Heart left ventricle (tissue), 13 donors: ENCODE data around the gene ITGA2.

Source experiments
- POLR2A ChIP-seq, 2 donors: fragments of 450-650 bp; IDR thresholded peaks; one replicate each; pipeline ENCODE4 v1.6.1; 2017; ENCODE audit warnings: antibody characterized with exemption in 2 of 2, mild to moderate bottlenecking in 2 of 2, moderate library complexity in 2 of 2
- TF ChIP-seq, protein P1 (sequence below), 12 donors: fragments of 200-600 bp; sonication (generic) in 4 of 12; IDR thresholded peaks; one replicate each; pipeline versions ENCODE4 v1.5.0 to v1.8.0; 2018 to 2022; ENCODE audit warnings: antibody characterized with exemption in 12 of 12, mild to moderate bottlenecking in 5 of 12
- donor health status: ischemic (EF 13 %, LVEDD 7.1; RV severe dilation, severe dysfunction).
- donor health status: DM: no; HTN: yes; CAD: no.
- donor health status: DM: no; HTN: no; CAD: no.
- donor health status: ischemic (EF 25% LVEDD 6.9; RV normal size, moderate dysfunction).
- donor health status: ischemic (EF 25% LVEDD 5.7; RV mildly dilated, moderate dysfunction).
- donor health status: ischemic (EF 35%, LVEDD 5.7; RV mildly dilated, moderate dysfunction).
- donor health status: nonischemic (EF 11% LVEDD 7.7; RV severe dilation, severe dysfunction).
- donor health status: DM: yes; HTN: yes; CAD: no.
- donor health status: PGD.
- donor health status: ischemic (EF 29% LVEDD 5.4; RV normal size, mild dysfunction).
- donor health status: nonischemic (EF 23%, LVEDD 6.1; RV moderate dilation, normal function).

DNA sequence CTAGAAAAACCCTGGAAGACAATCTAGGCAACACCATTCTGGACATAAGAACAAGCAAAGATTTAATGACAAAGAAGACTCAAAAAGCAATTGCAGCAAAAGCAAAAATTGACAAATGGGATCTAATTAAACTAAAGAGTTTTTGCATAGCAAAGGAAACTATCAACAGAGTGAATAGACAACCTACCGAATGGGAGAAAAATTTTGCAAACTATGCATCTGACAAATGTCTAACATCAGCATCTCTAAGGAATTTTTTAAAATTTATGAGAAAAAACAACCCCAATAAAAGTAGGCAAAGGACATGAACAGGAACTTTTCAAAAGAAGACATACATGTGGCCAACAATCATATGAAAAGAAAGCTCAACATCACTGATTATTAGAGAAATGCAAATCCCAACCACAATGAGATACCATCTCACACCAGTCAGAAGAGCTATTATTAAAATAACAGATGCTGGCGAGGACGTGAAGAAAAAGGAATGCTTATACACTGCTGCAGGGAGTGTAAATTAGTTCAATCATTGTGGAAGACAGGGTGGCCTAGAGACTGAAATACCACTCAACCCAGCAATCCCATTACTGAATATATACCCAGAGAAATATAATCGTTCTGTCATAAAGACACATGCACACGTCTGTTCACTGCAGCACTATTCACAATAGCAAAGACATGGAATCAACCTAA lies 116.6 kb downstream of the ITGA2 start:
- TF ChIP-seq, protein P1, sequence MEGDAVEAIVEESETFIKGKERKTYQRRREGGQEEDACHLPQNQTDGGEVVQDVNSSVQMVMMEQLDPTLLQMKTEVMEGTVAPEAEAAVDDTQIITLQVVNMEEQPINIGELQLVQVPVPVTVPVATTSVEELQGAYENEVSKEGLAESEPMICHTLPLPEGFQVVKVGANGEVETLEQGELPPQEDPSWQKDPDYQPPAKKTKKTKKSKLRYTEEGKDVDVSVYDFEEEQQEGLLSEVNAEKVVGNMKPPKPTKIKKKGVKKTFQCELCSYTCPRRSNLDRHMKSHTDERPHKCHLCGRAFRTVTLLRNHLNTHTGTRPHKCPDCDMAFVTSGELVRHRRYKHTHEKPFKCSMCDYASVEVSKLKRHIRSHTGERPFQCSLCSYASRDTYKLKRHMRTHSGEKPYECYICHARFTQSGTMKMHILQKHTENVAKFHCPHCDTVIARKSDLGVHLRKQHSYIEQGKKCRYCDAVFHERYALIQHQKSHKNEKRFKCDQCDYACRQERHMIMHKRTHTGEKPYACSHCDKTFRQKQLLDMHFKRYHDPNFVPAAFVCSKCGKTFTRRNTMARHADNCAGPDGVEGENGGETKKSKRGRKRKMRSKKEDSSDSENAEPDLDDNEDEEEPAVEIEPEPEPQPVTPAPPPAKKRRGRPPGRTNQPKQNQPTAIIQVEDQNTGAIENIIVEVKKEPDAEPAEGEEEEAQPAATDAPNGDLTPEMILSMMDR (IDR thresholded peaks at IDR 0.05), result no peak
- no peak for TF ChIP-seq POLR2A (IDR thresholded peaks at IDR 0.05)
